GM21381 (cell line): ENCODE results near the gene PSAPL1.

Source experiments
- ATAC-seq: cut with Tn5 transposase; IDR thresholded peaks from one replicate; pipeline ENCODE4 v1.9.1; 2021; ENCODE audit warnings: mild to moderate bottlenecking, moderate library complexity; ENCODE audit not compliant: unreplicated experiment

The PSAPL1 gene

DNA sequence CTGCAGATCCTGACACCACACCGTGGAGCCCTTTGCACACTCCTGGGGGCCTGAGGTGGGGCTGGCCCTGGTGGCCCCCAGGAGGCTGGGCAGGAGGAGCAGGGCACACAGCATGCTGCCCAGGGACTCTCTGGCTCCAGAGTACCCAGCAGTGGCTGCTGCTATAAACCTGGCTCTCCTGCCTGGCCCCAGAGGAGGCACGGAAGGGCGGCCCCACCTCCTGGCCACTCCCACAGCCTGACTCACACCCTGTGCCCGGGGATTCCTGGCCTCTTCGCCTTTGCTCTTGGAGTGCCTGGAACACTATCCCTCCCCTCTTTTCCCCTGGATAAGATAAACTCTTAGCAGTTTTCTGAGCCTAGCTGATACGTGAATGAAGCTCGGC, at the start of gene PSAPL1:
Gene PSAPL1, minus strand, starts transcription at position 165 of the 385 bp plus-strand sequence. Its CDS starts 51 bp downstream, at position 114.
- ATAC-seq, result no peak

- ATAC-seq, result no peak
These were observed 46.5 kb upstream of the PSAPL1 start for GRCh38 chr4:7481227-7481626.

- no peak for ATAC-seq
These were observed 45.7 kb upstream of the PSAPL1 start for GRCh38 chr4:7480423-7480822.

DNA sequence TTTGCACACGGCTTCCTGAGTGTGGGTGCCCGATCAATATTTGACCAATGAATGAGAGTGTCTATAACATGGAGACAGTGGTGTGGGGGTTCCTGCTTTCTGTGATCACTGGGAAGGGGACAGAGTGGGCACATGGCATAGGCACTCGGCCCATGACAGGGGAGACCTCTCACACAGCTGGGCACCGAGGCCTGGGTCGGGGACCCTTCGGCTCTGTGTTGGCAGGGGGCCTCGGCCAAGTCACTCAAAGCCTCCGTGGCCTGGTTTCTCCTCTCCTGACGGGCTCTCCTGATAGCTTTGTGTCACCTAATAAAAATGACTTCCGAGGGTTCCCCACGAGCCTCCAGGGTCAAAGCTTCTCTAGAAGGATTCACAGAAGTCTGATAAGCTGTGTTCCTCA, 43.9 kb upstream of the PSAPL1 start:
- ATAC-seq, result no peak

DNA sequence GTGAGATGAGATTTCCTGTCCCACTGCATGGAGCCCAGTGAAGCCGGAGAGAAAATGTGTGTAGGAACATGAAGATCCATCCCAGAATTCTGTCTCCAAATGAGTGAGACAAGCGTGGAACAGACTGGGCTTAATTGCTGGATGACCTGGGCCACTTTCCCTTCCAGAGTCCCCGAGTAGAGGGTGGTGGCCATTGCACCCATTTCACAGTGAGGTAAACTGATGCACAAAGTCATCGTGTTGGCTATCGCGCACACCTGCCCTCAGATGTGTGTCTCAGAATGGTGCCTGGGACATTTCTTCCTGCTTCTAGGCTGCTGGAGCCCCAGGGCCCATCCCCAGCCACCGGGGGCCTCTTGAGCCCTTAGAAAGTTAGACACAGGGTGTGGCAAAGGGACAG, 43.0 kb upstream of the PSAPL1 start:
- no peak for ATAC-seq

- no peak for ATAC-seq
These were observed 42.1 kb upstream of the PSAPL1 start for GRCh38 chr4:7476820-7477219.

GRCh38 chr4:7475207-7475606, 40.5 kb upstream of the PSAPL1 start:
- ATAC-seq, result no peak

DNA sequence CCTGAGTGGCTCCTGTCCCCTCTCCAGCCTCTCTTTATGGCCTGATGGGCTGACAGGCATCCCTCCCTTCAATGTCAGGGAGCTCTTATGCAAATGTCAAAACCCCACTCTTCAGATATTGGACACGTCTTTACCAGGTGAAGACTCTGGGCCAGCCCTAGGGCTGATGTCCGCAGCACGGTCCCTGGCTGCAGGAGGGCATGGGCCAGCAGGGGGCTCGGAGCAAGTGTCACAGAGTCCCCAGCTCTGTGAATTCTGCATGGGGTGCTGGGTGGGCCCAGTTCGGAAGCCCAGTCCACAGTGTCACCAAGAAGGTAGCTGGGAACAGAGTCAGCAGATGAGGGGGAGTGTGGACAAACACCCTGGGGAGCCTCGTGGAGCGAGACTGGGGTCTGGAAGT, 39.6 kb upstream of the PSAPL1 start:
- no peak for ATAC-seq

- no peak for ATAC-seq
These were observed 38.4 kb upstream of the PSAPL1 start for GRCh38 chr4:7473081-7473480.

DNA sequence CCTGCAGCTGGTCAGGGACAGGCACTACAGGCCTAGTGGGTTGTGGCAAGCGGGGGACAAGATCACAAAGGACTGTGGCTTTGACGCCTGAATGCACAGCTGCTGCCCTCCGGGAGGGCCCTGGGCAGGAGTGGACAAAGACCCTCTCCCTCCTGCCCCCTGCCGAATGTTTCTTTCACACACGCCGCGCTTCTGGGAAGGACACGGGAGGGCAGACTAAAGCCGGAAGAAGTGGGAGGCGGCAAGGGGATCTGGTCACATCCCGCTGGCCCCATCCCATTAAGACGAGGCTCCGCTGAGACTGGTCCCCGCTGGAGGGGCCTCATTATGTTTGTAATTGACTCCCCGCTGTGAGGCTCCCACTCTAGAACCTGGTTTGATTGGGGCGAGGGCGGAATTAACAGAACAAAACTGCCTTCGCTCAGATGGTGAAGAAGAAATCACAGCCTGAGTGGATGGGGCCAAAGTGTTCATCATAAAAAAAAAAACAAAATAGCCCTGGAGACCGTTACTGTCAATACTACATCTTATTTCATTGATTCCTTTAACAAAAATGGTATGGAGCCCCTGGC, 37.8 kb upstream of the PSAPL1 start:
- no peak for ATAC-seq

- ATAC-seq, result no peak
These were observed 35.9 kb upstream of the PSAPL1 start for GRCh38 chr4:7470522-7471128.

- ATAC-seq, result no peak
These were observed 35.4 kb upstream of the PSAPL1 start for GRCh38 chr4:7470111-7470510.

DNA sequence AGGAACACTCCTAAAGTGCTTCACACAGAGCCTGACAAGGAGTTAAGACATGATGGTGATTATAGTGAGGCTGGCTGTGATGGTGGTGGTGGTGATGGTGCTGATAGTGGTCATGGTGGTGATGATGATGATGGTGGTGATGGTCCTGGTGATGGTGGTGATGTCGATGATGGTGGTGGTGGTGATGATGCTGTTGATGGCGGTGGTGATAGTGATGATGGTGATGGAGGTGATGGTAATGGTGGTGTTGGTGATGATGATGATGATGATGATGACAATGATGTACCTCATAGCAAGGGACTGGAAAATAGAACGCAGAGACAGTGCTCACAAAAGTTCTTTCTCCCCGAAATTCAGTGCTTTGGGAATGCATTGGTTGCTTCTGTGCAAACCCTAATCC, 34.3 kb upstream of the PSAPL1 start:
- no peak for ATAC-seq

- no peak for ATAC-seq
These were observed 32.7 kb upstream of the PSAPL1 start for GRCh38 chr4:7467471-7467870.

DNA sequence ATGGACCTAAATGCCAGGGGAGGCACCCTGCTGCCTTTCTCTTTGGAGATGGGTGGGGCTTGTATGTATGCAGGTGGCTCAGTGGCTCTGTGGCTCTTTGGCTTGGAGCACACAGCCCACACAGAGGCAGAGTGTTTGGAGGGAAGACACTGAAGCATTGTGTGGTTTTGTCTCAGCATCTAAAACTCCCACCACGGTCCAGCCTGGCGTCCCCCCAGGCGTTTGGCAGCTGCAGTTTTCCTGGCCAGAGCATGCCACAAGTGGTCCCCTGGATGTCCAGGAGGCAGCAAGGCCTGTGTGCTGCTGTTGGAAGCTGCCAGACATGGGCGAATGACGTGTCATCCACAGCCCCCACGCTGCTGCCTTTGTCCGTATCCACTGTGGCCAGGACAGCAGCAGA, 32.2 kb upstream of the PSAPL1 start:
- no peak for ATAC-seq

- ATAC-seq, result no peak
These were observed 31.5 kb upstream of the PSAPL1 start for GRCh38 chr4:7466215-7466614.

- no peak for ATAC-seq
These were observed 30.3 kb upstream of the PSAPL1 start for GRCh38 chr4:7465017-7465416.

DNA sequence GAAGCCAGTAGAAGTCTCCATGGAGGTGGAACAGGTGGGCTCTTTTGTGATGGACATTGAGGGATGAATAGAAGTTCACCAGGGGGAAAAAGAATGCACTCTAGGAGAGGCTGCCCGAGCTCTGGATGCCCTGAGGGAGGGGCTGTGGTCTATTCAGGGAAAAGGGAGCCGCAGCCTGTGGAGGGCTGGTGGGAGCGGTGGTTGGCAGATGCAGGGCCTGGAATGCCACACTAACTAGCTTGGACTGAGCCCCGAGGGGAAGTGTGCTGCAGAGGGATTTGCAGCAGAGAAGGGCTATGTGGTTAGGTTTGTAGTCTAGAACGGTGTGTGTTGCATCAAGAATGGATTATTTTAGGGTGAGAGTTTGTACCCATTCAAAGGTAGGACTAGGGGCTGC, 29.5 kb upstream of the PSAPL1 start:
- no peak for ATAC-seq

DNA sequence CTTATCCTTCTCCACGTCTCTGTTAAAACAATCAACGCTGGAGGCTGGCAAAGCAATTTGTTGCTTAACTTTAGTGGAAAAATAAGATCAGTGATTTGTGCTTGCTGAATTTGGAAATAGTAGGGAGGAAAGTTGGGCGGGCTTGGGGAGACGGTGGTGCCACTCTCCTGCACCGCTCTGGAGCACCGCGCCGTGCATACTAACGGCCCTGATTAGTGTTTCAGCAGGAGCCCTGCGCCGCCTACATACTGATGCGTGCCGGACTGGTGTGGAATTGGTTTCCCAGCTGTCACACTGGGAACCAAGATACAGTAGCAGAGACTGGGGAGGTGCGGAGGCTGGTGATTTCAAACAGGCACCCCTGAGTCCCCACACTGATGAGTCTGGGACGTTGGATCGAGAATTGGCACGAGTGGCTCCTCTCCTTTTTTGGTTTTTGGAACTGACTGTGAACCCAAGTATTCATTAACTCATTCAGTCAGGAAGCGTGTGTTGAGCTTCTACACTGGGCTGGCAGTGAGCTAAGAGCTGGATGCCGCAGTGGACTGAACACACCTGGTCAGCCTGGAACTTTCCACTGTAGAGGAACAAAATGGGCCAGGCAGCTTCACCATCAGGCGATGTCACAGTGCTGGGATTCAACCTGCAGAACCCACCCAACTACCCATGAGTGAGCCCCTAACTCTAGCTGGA, 29.0 kb upstream of the PSAPL1 start:
- no peak for ATAC-seq

GRCh38 chr4:7462509-7462971, 27.8 kb upstream of the PSAPL1 start:
- no peak for ATAC-seq

DNA sequence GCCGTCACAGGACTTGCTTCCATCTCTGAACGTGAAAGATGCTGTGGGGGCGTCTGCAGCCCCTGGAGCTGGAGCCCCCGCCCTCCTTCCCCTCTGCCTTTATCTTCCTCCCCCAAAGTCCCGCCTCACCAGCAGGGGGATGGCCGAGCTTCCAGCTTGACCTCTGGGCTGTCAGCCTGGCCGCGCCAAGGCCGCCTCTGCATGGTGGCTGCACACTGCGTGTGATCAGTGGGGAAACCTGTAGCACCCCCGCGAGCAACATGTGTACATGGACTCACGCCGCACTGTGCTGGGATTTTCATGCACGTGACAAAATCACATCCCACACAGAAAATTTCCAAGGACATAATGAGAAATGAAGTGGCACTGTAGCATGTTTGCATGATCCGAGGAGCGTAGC, 26.5 kb upstream of the PSAPL1 start:
- no peak for ATAC-seq

- ATAC-seq, result no peak
These were observed 25.8 kb upstream of the PSAPL1 start for GRCh38 chr4:7460566-7460965.
